ENCODE results near the gene B3GALT4.

Gene B3GALT4

DNA sequence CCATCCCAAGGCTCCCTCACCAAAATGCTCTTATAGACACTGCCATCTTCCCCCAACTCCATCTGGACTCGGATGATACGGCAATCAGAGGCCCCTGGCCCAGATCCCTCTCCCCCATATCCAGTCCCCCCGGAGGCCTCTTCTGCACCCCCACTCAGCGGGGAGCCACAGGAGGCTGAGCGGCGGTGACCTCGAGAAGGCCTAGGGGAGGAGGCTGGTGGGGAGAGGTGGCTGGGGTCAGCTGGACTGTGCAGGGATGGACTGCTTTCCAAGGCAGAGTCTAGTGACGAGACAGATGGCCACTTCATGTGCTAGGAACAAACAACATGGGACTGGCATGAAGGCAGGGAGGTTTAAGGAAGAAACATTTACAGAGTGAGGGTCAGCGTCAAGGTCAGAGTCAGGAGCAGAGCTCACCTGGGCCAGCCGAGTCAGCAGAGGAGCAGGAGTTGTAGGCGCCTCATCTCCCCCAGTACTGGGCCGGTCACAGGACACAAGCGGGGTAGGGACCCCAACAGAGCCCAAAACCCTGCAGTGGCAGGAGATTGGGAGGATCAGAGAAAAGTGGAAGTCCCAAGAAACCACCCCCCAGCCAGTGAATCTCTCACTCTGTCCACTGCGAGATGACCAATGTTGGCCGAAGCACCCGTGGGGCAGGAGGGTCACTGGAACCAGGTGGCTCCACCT is 16.2 kb downstream of the B3GALT4 start:
- no peak for DNase-seq (ENCODE audit: low read depth in 2 of 2)

DNA sequence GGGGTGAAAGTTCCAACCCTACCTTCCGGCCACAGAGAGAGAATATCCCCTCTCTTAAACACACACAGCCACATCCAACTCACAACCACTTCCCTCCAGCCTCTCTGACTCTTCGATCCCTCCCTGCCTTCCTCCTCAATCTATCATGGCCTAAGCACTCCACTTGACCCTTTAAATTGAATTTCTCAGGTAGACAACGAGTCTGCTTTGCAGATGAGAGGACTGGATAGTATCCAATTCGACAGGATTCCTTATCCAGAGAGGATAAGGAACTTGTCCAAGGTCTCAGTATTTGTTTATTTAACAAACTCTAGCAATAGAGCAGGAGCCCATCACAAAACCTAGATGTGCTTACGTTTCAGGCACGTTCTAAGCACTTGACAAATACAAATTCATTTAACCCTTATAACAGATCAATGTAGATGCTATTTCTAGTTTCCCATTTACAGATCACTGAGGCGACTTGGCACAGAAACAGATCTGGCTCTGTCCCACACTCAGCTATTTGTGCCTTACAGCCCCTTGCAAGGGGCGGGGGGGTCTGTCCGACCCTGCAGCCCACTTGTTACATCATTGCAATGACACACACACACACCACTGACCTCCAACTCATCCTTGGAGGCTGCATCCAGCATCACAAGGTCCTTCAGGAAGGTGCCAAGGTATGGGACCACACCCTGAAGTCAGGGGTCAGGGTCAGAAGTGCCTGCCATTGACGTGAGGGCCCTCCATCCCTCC is 17.3 kb downstream of the B3GALT4 start:
- no peak for DNase-seq (ENCODE audit: low read depth in 2 of 2)

DNA sequence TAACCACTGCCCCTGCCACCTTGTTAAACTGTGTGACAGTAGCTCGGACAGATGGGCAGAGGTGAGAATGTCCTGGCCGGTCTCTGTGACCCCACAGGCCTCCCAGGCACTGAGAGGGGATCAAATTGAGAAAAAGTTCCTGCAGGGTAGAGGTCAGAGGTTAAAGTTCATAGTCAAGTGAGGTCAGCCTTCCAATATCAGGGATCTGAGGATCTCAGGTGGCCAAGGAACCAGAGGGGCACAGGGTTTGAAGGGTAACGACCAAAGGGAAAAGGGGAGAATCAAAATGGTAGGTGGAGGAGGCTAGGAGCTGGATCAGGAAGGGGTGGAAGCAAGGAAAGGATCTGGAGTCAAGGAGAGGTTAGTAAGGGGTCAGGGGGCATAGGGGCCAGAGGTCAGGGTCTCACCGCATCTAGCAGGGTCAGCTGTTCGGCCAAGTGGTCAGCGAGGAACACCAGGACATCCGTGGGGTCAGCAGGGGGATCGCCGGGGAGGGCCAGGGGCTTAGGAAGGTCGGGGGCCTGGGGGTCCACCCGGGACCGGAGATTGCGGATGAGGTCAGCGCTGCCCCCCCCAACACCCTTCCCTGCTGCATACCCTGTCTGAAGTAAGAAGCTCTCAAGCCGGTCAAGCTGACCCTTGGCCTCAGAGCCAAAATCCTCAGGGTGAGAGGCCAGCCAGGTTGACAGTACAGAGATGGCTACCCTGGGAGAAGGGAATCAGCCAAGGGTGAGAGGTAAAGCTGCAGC is 18.9 kb downstream of the B3GALT4 start:
- no peak for DNase-seq (ENCODE audit: low read depth in 2 of 2)

DNA sequence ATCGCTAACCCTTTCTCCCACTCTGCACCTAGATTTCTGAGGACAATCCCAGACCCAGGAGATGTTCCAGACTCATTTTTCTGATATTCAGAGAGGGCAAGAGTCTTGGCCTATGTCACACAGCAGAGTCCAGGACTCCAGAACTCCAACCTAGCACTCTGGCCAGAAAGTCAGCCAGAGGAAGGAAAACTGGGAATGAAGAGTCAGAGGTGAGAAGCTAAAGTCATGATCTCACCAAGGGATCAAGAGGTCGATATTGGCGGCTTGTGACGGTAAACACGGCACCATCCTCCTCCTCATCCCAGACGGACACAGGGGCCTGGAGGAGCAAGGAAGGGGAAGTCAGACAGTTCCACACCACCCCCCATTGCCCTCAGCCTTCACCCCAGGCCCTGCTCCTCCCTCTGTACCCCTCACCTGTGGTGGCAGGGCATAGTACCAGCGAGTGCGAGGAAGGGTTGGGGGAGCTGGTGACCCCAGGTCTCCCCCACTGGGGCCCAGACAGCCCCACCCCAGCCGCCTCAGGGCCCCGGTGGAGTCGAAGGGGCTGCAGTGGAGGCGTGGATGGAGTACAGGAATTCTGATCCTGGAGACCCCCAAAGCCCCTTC is 20.0 kb downstream of the B3GALT4 start:
- no peak for DNase-seq (ENCODE audit: low read depth in 2 of 2)

DNA sequence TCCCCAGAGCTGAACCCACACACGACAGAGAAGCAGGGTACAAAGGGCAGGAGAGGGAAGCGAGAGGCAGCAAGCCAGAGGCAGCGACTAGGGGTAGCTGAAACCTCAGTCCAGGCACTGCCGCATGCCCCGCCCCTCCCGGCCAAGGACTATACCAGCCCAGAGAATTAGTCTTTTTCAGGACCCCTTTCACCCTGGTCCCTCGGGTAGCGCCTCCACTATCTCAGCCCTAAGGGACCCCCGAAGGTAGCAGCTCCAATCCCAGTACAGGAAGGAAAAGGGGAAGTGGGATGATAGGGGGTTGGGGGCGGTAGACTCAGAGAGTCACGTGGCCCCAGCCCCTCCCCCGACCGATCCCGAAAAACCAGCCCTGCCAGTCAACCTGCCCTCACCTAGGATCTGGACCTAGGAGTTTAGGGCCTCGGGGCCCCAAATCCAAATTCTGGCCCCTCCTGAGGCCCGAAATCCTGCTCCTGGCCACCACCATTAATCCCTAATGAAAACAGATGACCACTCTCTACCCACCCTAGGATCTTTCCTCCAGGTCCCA is 20.6 kb downstream of the B3GALT4 start:
- no peak for DNase-seq (ENCODE audit: low read depth in 2 of 2)

DNA sequence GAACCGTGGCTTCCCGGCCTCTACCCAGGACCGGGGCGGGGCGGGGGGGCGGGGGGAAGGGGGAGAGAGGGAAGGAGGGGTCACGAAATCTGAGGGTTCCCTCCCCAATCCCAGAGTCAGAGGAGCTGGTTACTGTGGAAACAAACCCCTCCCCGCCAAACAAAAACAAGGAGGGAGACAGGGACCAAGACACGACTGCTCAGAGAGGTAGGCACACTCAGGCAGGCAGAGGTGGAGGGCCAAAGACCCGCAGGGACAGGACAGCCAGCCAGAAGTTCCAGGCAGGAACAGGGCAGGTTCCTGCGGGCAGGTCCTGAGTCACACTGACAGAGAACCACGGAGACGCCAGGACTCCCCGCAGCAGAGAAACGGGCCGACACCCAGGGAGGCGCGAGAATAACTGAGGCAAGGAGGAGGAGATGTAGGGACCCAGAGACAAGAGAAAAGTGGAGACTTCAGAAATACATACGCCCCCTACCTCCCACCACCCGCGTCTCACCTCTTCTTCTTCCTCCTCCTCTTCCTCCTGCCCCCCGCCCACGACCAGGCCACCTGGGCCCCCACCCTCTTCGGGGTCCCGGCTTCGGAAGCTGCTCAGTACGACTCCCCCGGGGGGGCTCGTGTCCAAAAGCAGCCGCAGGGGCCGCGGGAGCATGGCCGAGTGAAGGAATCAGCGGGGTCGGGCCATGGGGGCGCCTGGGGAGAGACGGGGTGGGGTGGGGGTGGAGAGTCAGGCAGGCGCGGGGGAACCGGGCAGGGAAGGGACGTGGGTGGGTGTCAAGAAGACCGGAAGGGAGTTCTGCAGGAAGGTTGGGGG is 21.2 kb downstream of the B3GALT4 start:
- DNase-seq (ENCODE audit: low read depth in 2 of 2) = peak; percentile 55 to 66

DNA sequence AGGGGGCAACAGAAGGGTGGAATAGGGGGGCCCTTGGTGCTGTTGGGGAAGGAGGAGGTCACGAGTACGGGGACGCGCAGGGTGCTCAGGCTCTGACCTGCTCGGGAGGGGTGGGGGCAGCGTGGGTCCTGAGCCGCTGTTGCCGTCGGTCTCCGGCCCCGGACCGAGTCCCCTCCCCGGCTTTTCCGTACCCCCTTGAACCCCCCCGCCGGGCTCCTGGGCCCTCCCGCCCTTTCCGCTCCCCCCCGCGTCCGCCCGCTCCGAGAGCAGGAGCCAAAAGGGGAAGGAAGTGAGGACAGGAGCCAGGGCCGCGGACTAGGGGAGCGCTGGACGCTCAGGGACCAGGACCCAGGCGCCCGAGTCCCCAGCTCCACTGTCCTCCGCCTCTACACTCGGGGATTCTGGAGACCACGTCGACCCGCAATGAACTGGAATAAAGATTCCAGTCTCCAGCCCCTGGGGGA is 21.9 kb downstream of the B3GALT4 start, which contains the start of gene RGL2:
Gene RGL2 (minus strand): TSS at position 170 of the 464 bp plus-strand sequence. CDS start 332 bp downstream, outside the sequence.
- DNase-seq (ENCODE audit: low read depth in 2 of 2) = no peak

DNA sequence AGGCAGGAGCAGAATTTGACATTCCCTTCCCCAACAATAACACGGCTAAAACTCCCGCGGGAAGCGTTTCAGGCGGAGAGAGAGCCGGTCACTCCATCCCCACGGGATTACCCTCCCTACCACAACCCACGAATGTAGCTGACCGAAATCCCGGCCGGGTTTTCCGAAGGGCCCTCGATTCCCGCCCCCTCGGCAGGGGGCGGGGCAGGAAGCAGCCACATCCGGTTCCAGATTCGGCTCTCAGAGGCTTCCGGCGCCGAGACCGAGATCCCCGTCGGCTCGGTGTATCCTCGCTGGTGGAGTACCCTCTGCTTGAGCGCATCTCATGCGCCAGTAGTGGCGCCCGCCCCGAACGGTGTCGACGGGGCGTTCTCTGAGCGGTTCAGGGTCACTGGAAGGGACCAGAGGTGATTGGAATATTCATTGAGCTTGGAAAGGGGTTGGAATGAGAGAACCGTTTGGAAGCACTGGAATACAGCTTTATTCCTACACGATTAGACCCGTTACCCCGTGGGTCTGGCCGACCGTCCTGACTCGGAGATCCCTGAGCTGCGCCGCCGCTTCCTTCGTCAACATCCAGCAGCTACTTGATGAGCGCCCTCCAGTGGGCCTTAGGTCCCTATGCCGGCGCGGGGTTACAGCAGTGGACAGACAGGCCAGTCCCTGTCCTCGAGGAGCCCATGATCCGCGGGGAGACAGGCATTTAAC is 22.5 kb downstream of the B3GALT4 start:
- peak; percentile 91 to 92 for DNase-seq (ENCODE audit: low read depth in 2 of 2)

DNA sequence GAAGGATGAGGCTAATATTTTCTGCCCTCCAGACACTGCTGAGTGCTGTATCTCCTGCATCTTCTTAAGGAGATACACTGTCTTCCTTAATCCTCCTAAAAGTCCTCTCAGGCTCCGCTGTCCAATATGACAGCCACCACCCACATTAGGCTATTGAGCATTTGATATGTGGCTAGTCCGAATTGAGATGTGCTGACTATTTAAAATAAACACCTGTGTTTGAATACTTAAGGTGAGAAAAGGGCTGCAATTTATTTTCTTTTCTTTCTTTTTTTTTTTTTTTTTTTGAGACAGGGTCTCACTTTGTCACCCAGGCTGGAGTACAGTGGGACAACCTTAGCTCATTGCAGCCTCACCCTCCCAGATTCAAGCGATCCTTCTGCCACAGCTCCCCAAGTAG is 25.0 kb downstream of the B3GALT4 start:
- DNase-seq (ENCODE audit: low read depth in 2 of 2) = no peak

DNA sequence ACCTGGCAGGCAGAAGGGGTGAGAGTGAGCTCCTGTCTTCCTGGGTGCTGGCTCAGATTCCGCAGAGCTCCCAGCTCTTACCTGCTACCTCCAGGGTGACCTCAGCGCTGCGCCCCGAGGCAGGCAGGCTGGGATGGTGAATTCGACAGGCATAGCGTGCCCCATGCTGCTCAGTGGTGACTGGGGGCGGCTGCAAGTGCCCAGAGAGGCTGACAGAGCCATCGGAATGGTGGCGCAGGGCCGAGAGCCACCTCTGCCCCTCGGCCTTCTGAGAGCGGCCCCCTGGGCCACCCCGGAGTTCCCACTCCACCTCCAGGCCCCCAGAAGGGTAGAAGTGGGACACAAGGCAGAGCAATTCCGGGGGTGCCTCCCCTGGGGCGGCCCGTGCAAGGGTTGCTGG is 27.3 kb downstream of the B3GALT4 start:
- no peak for DNase-seq (ENCODE audit: low read depth in 2 of 2)

DNA sequence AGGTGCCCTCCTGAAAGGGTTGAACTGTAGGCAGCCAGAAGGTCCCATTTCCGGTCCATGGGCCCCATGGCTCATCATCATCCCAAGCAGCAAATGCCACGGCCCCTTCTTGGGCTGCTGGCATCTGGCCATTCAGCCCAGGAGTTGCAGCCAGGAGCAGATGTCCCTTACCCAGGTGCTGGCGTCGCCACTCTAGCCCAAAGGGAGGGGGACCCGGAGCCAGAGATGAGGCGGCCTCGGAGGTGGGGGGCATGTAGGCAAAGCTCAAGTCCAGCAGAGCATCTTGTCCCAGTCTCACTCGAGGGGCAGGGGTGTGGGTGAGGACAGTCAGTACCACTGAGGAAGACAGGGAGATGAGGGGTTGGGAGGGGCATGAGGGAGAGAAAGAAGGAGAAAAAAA is 28.1 kb downstream of the B3GALT4 start:
- DNase-seq (ENCODE audit: low read depth in 2 of 2) = no peak

DNA sequence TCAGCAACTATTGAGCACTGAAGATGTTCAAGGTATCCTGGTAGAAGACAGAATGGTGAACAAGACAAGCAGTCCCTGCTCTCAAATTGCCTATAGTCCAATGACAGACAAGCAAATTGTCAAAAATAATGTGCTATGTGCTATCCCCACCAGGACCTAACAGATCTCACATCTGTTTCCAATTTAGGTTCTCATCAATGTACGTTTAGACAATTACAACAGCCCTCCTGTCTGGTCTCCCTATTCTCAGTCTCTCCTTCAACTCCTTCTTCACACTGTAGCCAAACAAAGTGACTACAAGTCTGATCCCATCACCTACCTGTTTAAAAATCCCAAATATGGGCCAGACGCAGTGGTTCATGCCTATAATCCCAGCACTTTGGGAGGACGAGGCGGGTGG is 29.4 kb downstream of the B3GALT4 start:
- DNase-seq (ENCODE audit: low read depth in 2 of 2) = no peak

DNA sequence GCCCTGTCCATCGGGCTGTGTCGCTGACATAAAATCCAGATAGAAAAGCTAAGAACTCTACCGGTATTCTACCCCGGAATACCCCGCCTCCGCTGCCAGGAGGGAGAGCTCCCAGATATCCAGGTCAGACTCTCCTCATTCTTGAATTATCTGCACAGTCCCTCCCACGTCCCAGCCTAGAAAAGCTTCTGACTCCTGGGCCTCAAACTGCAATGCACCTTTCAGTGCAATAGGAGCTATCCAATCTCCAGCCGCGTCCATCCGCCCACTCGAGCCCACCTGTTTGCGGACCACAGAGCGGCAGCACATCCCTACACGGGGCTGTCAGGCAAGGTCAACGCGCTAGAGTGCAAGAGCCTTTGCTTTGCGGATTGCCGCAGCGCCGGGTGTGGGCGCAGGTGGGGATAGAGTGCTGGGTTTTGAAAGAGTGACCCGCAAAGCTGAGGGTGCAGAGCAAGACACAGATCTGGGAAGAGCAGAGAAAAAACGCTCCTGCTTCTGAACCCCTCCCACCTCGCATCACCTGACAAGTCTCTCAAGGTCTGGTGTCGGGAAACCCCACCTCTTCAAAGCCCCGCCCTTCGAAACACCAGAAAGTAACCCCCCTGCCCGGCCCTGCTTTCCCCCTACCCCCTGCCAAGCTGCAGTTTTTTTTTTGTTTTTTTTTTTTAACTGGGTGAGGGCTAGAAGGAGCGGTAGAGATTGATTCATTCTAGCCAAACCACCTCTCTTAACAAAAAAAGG is 35.6 kb downstream of the B3GALT4 start:
- DNase-seq (ENCODE audit: low read depth in 2 of 2) = peak; percentile 63 to 77

DNA sequence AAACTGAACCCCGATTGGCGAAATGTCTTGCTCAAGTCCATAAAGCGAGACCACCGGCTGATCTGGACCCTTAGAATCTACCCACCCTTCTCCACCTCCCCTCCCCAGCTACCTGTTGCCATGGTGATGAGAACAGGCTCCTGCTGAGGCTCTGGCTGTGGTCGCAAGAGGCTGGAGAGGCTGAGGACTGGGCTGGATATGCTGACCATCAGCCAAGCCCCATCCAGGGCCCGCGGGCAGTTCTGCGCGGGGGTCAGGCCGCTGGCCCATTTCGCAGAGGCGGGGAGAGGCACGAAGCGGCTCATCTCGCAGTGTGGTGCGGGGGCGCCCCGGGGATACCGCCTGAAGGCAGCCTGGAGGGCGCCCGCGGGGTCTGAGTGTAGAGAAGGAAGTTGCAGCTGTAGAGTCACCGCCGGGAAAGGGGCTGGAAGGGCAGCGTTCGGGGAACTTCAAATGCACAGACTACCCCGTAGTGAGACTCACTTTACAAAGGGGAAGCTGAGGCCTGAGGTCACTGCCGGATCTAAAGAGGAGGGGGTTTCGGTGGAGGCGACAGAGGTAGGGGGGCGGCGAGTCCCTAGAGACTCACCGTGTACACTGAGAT is 36.3 kb downstream of the B3GALT4 start:
- no peak for DNase-seq (ENCODE audit: low read depth in 2 of 2)

DNA sequence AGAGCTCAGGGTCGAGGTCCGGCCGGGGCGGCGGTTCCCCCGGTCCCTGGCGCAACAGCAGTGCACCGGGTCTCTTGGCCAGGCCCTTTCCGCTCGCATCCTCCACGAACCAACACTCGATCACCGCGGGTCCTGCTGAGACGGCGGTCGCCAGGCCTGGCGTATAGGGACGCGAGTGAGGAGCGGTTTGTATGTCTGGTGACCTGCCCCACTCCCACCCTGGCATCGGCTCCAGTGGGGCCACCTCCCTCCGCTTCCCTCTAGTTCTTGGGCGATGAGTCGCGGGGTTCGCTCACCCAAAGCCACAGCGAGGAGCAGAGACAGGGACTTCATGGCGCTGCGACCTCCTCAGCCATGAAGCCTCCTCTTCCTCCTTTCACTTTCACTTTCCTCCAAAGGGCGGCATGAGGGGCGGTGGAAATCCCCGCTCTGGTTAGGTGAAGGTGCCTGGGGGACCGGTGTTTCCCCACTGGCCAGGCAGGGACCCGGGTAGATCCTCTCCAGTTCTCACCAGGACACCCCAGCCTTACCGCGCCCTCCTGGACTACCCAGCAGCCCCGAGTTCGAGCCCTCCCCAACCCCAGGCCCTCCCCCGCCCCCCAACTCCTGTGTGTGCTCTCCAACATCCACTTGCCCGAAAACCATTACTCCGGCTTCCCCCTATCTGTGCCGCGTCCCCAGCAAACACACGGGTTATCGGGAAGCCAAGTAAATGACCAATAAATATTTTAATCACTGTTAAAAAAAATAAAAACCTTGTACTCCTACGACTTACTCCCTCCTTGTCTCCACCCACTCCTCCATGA is 37.0 kb downstream of the B3GALT4 start, which contains the start of gene TAPBP:
Gene TAPBP (minus strand): TSS at position 370 of the 806 bp plus-strand sequence. CDS start 37 bp downstream, at position 333.
- DNase-seq (ENCODE audit: low read depth in 2 of 2) = peak; percentile 70 to 76

DNA sequence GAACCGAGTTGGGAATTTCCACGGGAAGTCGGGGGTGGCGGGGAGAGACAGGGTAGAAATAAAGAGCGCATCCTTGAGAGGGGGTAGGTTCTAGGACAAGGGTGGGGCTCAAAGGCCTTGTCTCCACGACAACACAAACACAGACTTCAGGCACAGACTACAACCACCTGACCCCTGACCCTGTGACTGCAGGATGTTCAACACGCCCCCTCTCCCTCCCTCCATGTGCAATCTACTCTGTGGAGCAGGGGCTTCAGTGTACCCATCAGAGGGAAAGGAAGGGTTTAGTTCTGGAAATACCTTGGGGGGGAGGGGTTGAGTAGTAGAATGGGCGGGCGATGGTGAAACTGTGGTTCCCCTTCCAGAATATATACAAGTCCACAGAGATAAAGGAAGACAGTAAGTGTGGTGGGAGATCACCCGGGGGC is 37.6 kb downstream of the B3GALT4 start:
- peak in 1 of 2 donors; percentile 46 for DNase-seq (ENCODE audit: low read depth in 2 of 2)

DNA sequence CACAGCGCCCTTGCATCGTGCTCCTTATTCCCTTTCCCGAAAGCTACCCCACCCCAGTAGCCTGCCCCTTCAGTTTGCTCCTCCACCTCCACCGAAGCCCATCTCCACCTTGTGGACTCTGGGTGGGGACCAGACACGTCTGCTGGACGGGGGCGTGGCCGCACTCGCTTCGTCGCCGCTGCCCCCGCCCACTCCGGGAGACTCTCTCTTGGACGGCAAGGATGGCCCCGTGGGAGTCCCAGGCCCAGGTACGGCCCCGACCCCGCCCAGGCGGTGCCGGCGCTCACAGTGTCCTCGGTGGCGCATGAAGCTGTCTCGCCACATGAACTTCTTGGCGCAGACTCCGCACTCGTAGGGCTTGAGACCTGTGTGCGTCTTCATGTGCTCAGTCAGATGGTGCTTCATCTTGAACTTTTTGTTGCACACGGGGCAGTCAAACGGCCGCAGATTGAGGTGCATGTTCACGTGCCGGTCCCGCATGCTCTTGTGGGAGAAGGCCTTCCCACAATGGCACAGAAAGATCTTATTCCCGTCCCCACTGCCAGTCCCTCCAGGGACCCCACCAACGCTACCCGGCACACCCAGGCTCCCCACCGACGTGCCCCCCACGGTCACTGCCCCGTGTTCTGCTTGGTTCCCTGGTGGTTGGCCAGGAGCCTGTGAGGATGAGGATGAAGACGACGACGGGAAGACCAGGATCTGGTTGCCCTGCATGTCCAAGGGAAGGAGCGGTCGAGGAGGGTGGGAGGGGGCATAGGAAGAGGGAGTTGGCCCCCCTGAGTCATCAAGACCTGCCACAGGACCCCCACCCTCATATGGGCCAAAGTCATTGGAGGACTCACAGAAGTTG is 38.2 kb downstream of the B3GALT4 start:
- no peak for DNase-seq (ENCODE audit: low read depth in 2 of 2)
